Stimulated activated CD8-positive, alpha-beta memory T cell treated with anti-CD3 and anti-CD28 coated beads, Interleukin-4, amount 100 ng/mL, for 24 hours (primary cell): ENCODE measurements around the gene PIM1.
"Not testable (repeated sequence)": the region's sequence is repeated elsewhere in the genome, so short reads cannot be mapped to it uniquely, and the experiment has no call there.

Source experiments
- DNase-seq: peaks from one replicate; pipeline ENCODE4 v3.0.0-alpha.2; 2020; ENCODE audit warnings: low read depth

Gene PIM1

DNA sequence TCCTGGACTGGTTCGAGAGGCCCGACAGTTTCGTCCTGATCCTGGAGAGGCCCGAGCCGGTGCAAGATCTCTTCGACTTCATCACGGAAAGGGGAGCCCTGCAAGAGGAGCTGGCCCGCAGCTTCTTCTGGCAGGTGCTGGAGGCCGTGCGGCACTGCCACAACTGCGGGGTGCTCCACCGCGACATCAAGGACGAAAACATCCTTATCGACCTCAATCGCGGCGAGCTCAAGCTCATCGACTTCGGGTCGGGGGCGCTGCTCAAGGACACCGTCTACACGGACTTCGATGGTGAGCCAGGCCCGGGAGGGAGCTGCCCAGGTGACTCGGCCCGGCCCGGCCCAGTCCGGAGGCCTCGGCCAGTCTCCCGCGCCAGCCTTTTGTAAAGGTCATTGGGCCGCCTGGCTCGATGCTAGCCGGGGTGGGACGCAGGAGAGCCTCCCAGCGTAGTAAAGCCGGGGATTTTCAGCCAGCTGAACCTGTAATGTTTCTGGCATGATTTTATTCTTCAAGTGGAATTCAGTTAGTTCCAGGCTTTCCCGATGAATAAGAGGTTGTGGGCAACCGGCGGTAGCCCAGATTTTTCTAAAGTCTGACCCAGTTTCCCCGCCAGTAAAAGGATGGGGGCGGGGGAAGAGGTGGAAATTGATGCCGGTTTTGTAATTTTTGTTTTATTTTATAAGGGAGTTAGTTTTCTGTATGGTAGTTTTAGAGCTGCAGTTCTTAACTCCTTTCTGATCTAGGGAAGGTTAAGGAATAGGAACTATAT is 1.4 kb downstream of the PIM1 start:
- DNase-seq, result no peak

DNA sequence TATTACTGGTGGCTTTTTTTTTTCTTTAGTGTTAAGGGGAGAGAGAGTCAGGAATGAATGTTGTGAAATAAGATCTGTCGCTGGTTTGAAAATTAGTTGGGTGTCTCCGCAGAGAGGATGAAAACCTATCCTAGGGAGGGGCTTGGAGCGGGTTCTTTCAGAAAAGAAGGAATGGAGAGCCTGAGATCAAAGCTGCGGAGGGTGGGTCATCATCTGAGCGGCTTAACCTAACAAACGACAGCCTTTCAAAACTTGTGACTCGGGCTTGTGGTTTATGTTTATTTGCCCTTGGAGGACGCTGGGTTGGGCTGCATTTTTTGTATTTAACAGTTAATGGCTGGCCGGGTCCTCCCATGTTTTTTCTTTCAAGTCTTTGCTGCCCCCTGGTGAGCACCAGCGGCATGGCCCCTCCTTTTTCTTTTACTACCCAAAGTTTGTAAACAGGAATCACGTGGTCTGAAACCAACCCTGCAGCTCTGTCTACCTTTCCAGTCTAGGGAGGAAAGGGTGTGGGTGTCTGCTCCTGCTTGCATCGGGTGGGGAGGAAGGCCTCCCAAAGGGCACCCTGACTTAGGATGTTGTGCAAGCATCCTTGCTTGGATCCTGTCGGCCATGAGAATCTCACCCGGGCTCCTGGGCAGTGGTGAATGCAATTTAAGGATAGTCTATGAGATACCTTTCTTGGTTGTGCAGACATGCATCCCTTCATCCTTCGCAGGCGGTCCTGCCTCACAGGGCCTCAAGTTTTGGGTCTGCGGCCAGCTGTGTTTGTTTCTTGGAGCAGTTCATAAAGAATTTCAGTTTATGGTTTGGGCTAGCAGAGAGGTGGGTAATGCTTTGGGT is 2.2 kb downstream of the PIM1 start:
- DNase-seq, result peak; percentile 77

DNA sequence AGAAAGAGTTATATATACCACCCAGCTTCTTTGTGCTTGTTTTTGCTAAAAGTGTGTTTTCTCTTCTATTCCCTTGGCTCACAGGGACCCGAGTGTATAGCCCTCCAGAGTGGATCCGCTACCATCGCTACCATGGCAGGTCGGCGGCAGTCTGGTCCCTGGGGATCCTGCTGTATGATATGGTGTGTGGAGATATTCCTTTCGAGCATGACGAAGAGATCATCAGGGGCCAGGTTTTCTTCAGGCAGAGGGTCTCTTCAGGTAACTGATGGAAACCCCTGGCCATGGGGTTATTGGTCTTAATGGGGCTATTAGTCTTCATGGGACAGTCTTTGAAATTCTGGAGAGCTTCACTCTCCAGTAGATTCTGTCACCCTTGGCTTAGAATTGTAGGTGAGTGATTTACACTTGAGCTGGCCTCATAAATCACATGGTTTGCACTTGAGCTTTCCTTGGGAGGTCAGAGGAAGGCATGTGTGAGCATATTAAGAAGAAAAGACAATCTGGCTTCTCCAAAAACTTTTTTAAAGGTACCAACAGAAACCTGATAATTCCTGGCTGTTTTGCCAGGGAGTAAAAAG is 3.0 kb downstream of the PIM1 start:
- DNase-seq, result no peak

DNA sequence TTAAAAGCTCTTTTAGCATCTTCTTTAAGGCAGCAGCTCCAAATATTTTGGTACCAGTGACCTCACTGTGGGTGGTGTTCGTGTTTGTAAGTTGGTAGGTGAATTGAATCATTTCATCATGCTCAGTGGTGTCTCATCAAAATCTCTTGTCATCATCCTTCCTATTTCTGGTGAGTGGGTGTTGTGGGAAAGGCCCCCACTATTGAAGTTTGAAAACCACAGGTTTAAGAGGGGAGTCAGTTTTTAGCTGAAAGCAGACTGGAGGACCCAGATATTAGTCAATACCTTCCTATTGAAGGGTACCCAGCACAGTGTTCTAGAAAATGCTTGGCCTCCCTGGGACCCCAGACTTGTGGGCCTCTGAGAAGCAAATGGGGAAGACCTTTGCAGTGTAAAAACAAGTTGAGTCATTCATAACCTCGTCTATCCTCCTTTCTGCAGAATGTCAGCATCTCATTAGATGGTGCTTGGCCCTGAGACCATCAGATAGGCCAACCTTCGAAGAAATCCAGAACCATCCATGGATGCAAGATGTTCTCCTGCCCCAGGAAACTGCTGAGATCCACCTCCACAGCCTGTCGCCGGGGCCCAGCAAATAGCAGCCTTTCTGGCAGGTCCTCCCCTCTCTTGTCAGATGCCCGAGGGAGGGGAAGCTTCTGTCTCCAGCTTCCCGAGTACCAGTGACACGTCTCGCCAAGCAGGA is 3.7 kb downstream of the PIM1 start:
- peak; percentile 35 for DNase-seq

DNA sequence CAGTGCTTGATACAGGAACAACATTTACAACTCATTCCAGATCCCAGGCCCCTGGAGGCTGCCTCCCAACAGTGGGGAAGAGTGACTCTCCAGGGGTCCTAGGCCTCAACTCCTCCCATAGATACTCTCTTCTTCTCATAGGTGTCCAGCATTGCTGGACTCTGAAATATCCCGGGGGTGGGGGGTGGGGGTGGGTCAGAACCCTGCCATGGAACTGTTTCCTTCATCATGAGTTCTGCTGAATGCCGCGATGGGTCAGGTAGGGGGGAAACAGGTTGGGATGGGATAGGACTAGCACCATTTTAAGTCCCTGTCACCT is 4.2 kb downstream of the PIM1 start:
- DNase-seq, result no peak

DNA sequence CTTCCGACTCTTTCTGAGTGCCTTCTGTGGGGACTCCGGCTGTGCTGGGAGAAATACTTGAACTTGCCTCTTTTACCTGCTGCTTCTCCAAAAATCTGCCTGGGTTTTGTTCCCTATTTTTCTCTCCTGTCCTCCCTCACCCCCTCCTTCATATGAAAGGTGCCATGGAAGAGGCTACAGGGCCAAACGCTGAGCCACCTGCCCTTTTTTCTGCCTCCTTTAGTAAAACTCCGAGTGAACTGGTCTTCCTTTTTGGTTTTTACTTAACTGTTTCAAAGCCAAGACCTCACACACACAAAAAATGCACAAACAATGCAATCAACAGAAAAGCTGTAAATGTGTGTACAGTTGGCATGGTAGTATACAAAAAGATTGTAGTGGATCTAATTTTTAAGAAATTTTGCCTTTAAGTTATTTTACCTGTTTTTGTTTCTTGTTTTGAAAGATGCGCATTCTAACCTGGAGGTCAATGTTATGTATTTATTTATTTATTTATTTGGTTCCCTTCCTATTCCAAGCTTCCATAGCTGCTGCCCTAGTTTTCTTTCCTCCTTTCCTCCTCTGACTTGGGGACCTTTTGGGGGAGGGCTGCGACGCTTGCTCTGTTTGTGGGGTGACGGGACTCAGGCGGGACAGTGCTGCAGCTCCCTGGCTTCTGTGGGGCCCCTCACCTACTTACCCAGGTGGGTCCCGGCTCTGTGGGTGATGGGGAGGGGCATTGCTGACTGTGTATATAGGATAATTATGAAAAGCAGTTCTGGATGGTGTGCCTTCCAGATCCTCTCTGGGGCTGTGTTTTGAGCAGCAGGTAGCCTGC is 4.8 kb downstream of the PIM1 start:
- DNase-seq, result no peak

DNA sequence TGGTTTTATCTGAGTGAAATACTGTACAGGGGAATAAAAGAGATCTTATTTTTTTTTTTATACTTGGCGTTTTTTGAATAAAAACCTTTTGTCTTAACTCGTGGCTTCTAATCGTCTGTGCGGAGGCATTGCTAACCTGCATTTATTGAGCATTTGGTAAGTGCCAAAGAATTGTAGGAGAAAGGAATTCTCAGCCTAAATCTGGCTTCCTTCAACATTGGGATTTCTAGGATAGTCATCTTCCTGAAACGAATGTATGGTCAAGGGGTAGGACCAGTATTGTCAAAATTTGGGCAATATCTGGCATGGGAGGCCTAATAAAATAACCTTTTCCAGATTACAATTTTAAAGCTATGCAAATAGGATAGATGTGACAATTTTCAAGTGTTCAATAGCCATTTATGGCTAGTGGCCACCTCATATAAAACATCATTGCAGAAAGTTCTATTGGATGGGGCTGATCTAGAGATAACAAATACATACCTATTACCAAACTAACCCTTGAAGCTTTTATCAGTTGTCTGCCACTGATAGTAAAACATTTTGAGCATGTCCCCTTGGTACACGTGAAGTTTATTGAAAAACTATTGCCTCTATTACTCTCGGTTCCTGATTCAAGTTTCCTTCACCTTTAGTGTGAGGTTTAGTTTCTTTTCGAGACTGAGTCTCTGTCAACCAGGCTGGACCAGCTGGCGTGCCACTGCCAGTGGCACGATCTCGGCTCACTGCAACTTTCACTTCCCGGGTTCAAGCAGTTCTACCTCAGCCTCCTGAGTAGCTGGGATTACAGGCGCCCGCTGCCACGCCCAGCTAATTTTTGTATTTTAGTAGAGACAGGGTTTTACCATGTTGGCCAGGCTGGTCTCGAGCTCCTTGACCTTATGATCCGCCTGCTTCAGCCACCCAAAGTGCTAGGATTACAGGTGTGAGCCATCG is 5.6 kb downstream of the PIM1 start:
- DNase-seq, result no peak

DNA sequence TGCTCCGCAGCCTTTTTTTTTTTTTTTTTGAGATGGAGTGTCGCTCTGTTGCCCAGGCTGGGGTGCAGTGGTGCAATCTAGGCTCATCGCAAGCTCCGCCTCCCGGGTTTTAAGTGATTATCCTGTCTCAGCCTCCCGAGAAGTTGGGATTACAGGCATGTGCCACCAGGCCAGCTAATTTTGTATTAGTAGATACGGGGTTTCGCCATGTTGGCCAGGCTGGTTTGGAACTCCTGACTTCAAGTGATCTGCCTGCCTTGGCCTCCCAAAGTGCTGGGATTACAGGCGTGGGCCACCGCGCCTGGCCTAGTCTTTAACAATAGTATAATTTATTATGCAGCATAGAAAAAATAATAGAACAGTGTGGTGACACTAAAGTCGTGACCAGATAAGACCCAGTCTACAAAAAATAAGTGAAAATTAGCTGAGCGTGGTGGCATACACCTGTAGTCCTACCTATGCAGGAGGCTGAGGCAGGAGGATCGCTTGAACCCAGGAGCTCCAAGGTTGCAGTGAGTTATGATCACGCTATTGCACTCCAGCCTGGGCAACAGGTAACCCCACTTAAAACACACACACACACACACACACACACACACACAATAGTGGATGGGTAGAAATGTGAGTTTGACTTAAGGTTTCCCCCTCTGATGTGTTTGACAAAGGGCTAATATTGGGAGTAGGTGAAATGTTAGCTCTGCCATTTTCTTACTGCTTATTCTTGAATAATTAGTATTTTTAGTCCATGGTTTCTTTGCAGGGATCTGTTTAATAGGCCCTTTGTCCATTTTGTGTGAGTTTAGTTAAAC is 6.5 kb downstream of the PIM1 start:
- DNase-seq, result no peak

DNA sequence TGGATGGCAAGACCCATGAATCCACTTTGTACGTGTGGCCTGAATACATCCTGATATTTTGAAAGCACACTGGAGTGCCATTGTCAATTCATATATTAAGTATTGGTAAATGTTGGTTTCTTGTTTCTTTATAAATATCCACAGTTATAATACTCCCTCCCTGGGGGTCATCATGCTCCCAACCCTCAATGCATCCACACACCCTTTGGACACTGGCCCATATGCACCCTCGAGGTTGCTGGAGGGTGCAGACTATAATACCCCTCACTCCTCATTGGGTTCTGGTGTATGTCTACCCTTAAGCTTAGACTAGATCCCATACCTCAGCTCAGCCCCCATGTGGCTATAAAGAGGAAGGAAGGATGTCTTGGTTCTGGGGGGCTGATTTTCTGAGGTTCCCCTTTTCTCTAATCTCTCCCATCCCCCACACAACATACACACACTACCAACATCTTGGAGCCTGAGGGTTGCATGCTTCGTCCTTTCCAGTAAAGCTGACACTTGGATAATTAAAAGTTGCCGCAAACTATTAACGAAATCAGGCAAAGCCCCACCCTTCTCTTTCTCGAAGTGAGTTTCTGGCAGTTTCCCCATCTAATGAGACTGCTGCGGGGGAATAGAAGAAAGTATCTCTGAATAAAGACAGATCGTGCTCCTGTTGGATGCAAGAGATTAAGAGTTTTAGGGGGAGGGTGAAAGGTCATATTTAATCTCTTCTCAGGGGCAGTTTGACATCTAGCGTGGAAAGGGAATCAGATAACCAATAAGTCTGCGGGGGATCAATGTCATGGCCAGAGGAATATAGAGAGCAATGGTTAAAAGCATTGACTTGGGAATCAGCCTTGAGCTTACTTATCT is 7.4 kb downstream of the PIM1 start:
- no peak for DNase-seq

DNA sequence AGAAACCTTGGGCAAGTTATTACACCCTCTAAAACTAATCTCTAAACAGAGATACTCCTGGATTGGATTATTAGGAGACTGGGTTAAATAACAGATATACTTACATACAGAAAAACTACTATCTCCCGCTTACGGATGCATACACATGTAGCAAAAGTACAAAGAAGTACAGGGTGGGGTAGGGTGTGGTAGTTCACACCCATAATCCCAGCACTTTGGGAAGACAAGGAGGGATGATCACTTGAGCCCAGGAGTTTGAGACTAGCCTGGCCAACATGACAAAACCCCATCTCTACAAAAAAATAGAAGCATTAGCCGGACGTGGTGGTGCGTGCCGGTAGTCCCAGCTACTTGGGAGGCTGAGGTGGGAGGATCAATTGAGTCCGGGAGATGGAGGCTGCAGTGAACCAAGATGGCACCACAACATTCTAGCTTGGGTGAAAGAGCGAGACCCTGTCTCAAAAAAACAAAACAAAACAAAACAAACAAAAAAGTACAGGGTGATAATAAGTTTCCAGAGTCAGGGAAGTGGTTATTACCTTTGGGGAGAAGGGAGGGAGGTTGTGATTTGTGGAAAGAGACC is 8.1 kb downstream of the PIM1 start:
- DNase-seq, result no peak

DNA sequence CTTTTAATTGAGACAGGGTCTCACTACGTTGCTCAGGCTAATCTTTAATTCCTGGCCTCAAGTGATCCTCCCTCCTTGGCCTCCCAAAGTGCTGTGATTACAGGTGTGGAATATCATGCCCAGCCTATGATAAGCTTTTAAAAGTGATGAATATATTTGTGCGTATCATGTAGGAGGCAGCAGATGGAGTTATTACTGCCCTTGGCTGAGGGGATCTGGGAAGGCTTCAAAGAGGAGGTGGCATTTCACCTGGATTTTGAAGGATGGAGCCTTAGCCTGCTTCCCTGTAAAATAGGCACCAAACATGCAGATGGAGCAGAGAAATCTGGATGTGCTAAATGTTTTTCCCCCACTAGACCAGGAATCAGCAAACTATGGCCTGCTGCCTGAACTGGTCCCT is 10.1 kb downstream of the PIM1 start:
- no peak for DNase-seq

DNA sequence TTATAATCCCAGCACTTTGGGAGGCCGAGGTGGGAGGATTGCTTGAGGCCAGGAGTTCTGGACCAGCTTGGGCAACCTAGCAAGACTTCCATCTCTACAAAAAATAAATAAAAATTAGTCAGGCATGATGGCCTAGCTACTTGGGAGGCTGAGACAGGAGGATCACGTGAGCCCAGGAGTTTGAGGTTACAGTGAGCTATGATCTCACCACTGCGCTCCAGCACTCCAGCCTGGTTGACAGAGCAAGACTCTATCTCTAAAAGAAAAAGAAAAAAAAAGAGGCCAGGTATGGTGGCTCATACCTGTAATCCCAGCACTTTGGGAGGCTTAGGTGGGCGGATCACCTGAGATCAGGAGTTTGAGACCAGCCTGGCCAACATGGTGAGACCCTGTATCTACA is 10.7 kb downstream of the PIM1 start:
- DNase-seq, result not testable (repeated sequence)

DNA sequence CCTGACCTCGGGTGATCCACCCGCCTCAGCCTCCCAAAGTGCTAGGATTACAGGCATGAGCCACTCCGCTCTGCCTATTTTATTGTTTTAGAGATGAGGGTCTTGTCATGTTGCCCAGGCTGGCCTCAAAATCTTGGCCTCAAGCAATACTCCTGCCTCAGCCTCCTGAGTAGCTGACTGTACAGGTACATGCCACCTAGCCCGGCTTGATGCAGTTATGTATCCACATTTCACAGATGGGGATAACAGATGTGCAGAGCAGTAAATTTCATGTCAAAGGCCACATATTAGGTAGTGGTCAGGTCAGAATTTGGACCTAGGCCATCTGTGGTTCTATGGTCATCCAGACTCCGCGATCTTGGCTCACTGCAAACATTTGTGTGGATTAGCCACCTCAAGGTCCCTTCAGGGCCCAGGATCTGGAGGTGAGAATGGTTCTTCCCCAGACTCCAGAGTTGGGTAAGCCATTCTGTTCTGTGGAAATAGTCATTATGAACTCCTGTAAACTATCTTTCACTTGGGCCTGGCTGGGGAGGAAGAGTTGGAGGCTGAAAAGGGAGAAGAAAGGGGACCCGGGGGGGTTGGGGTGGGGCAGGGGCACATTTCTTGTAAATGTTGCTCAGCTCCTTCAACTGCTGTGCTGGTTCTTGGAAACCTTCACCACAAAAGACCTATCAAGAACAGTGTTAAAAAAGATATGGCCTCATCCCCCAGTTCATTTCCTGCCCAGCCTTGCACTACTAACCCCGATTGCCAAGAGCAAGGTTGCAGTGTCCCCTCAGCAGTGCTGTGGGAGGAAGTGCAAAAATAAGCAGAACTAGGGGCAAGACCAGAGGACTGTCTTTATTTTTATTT is 13.0 kb downstream of the PIM1 start:
- peak; percentile 44 for DNase-seq

DNA sequence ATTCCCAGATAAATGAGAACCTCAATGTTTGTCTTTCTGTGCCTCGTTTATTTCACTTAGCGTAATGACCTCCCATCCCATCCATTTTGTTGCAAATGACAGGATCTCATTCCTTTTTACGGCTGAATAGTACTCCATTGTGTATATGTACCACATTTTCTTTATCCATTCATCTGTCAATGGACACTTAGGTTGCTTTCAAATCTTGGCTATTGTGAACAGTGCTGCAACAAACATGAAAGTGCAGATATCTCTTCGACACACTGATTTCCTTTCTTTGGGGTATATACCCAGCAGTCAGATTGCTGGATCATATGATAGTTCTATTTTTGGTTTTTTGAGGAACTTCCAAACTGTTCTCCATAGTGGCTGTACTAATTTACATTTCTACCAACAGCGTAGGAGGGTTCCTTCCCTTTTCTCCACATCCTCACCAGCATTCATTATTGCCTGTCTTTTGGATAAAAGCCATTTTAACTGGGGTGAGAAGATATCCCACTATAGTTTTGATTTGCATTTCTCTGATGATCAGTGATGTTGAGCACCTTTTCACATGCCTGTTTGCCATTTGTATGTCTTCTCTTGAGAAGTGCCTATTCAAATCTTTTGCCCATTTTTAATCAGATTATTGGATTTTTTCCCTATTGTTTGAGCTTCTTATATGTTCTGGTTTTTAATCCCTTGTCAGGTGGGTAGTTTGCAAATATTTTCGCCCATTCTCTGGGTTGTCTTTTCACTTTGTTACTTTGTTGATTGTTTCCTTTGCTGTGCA is 16.2 kb downstream of the PIM1 start:
- not testable (repeated sequence) for DNase-seq

DNA sequence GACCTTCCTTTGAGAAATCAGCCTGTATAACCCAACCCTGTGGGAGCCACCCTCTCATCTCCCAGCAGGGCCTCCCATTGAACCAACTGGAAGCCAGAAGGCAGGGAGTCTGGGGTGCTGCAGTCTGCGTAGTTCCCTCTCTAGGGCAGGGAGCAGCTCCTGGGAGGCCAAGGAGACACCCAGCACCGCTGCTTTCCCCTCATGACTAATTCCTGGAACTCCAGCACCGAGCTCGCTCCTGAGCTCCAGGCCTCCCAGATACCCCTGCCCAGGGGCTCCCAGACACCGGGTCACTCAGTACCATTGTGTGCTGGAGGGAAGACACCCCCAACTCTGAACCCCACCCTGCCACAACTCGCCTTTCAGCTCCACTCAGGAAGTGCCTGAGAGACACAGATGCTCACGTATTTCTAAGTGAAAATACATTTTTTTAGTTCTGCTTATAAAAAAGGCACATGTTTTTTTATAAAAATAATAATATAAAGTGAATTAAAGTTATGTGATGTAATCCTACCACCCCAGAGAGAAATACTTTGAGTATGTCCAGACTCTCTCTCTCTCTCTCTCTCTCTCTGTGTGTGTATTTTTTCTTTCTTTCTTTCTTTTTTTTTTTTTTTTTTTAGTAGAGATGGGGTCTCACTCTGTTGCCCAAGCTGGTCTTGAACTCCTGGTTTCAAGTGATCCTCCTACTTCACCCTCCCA is 17.5 kb downstream of the PIM1 start:
- DNase-seq, result no peak

DNA sequence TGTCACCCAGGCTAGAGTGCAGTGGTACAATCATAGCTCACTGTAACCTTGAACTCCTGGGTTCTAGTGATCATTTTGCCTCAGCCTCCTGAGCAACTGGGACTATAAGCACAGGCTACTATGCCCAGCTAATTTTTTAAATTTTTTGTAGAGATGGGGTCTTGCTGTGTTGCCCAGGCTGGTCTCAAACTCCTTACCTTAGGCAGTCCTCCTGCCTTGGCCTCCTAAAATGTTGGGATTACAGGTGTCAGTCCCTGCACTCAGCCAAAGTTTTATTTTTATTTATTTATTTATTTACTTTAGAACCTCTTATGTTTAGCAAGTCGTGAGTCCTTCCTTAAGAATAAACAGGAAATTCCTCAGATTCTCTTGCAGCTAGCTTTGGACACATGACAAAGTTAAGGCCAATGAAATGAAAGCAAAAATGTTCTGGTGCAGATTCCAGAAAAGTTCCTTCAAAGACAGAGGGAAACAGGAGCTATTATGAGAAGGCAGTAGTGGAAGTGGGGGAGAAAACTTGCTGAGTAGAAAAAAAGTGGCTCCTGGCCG is 19.1 kb downstream of the PIM1 start:
- DNase-seq, result no peak
